ENCODE measurements around the gene ADAM21.
"Not testable (repeated sequence)": the region's sequence is repeated elsewhere in the genome, so short reads cannot be mapped to it uniquely, and the experiment has no call there.

ADAM21 gene

DNA sequence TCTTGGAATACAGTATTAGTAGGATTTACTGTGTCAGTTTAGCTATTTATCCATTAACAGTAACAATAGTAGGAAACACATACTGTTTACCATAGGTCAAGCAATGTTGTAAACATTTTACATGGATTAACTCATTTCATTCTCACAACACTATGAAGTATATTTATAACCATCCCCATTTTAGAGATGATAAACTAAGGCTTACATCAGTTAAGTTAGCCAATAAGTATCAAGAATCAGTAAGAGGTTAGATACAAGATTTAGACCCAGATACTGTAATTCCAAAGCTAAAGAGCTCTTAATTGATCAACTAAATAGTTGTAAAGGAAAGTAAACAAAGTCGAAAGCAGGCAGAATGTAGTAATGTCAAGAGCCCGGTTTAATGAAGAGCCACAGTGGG, 36.2 kb upstream of the ADAM21 start:
- Histone ChIP-seq H2AFZ (ENCODE audit: low read length) (no peak overlapping the region), H3K36me3 (ENCODE audit: insufficient read depth, low read length) (no peaks in the 10 kb centered on the region), H3K4me2 (ENCODE audit: low read depth, low read length, poor library complexity, severe bottlenecking) (peak overlapping the region; percentile 87), H3K27me3 (ENCODE audit: insufficient read depth, low read length, poor library complexity, severe bottlenecking) (no peaks in the 10 kb centered on the region), H3K9me2 (replicated peaks; ENCODE audit: low read depth, low read length) (no peaks in the 10 kb centered on the region), H3K9me3 (ENCODE audit: insufficient read depth, low read depth, low read length) (no peaks in the 10 kb centered on the region), H3K9ac (ENCODE audit: low read depth, low read length, poor library complexity, severe bottlenecking) (peak overlapping the region; percentile 63), H3F3A (ENCODE audit: low read depth) (no peaks in the 10 kb centered on the region), H4K20me1 (ENCODE audit: insufficient read depth, low read length, poor library complexity, severe bottlenecking) (no peaks in the 10 kb centered on the region), H3K79me2 (ENCODE audit: insufficient read depth, low read length) (peaks cover 33% of the 10 kb centered on the region), H3K4me3 (ENCODE audit: low read length, poor library complexity, severe bottlenecking) (peak overlapping the region; percentile 77), H3K4me1 (ENCODE audit: insufficient read depth, low read length, poor library complexity, severe bottlenecking) (peaks cover 37% of the 10 kb centered on the region)
- TF ChIP-seq EZH2phosphoT487 (IDR thresholded peaks at IDR 0.05; ENCODE audit: borderline replicate concordance) = no peak
- TF ChIP-seq, protein P1, sequence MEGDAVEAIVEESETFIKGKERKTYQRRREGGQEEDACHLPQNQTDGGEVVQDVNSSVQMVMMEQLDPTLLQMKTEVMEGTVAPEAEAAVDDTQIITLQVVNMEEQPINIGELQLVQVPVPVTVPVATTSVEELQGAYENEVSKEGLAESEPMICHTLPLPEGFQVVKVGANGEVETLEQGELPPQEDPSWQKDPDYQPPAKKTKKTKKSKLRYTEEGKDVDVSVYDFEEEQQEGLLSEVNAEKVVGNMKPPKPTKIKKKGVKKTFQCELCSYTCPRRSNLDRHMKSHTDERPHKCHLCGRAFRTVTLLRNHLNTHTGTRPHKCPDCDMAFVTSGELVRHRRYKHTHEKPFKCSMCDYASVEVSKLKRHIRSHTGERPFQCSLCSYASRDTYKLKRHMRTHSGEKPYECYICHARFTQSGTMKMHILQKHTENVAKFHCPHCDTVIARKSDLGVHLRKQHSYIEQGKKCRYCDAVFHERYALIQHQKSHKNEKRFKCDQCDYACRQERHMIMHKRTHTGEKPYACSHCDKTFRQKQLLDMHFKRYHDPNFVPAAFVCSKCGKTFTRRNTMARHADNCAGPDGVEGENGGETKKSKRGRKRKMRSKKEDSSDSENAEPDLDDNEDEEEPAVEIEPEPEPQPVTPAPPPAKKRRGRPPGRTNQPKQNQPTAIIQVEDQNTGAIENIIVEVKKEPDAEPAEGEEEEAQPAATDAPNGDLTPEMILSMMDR (conservative IDR thresholded peaks at IDR 0.05; ENCODE audit: low read length) = no peak

DNA sequence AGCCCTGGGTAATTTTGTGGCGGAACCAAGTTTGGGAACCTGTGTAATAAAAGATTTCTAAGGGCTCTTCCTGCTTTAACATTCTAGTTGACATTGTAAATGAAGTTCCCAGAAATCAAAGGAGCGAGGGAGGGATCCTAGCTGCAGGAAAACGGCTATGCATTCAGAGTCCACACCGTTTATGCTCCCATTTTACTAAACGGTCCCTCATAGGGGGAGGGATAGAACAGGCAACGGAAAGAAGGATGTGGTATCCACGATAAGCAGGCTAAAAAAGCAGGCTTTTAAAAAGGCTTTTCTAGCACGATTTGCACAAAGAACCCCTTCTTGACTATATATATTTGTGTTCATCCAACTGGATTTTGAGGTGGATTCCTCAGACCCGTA, 35.6 kb upstream of the ADAM21 start:
- no peaks in the 10 kb centered on the region for H3K27me3 ChIP-seq (ENCODE audit: insufficient read depth, low read length, poor library complexity, severe bottlenecking)
- peaks cover 29% of the 10 kb centered on the region for H3K79me2 ChIP-seq (ENCODE audit: insufficient read depth, low read length)
- peak overlapping the region; percentile 88 for H2AFZ ChIP-seq (ENCODE audit: low read length)
- no peaks in the 10 kb centered on the region for H4K20me1 ChIP-seq (ENCODE audit: insufficient read depth, low read length, poor library complexity, severe bottlenecking)
- peaks cover 37% of the 10 kb centered on the region for H3K4me1 ChIP-seq (ENCODE audit: insufficient read depth, low read length, poor library complexity, severe bottlenecking)
- peak overlapping the region; percentile 63 for H3K9ac ChIP-seq (ENCODE audit: low read depth, low read length, poor library complexity, severe bottlenecking)
- H3K9me3 ChIP-seq (ENCODE audit: insufficient read depth, low read depth, low read length) = no peaks in the 10 kb centered on the region
- TF ChIP-seq, protein P1 (conservative IDR thresholded peaks at IDR 0.05; ENCODE audit: low read length) = no peak
- no peak for TF ChIP-seq EZH2phosphoT487 (IDR thresholded peaks at IDR 0.05; ENCODE audit: borderline replicate concordance)
- H3F3A ChIP-seq (ENCODE audit: low read depth) = no peaks in the 10 kb centered on the region
- no peaks in the 10 kb centered on the region for H3K9me2 ChIP-seq (replicated peaks; ENCODE audit: low read depth, low read length)
- H3K4me2 ChIP-seq (ENCODE audit: low read depth, low read length, poor library complexity, severe bottlenecking) = peak overlapping the region; percentile 87
- H3K4me3 ChIP-seq (ENCODE audit: low read length, poor library complexity, severe bottlenecking) = peak overlapping the region; percentile 77
- no peaks in the 10 kb centered on the region for H3K36me3 ChIP-seq (ENCODE audit: insufficient read depth, low read length)

DNA sequence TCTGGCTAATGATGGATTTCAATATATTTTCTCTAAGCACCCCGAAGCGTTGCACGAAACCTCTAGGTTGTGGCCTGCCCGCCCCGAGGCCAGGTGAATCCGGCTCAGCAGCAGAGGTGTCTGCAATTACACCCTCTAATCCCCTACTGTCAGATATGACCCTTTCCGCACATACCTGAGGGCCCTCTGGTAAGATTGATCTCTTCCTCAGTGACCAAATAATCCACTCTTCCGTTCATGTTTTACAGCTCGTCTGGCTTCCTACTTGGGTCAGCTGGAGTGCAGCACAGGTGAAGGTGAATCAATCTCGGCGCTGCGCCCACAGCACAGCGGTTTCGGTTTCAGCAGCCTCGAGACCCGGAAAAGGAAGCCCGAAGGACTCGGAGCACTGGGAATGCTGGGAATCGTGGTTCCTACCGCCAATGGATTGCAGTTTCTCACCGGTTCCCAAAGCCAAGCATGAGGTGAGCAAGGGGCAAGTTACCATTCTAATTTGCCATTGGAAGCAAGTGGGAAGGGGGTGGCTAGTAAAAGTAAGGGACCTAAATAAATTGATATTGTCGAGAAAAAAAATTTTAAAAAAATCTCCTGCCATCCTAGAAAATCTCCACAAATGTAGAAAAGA, 35.1 kb upstream of the ADAM21 start, which contains the start of gene SYNJ2BP:
TSS of gene SYNJ2BP (minus strand) at position 366 of the 625 bp plus-strand sequence. CDS start at position 239, 127 bp downstream.
- H3K79me2 ChIP-seq (ENCODE audit: insufficient read depth, low read length) = peaks cover 24% of the 10 kb centered on the region
- H2AFZ ChIP-seq (ENCODE audit: low read length) = peak within 1 kb of the TSS; percentile 88
- H4K20me1 ChIP-seq (ENCODE audit: insufficient read depth, low read length, poor library complexity, severe bottlenecking) = no peaks in the 10 kb centered on the region
- no peaks in the 10 kb centered on the region for H3K9me2 ChIP-seq (replicated peaks; ENCODE audit: low read depth, low read length)
- H3K4me3 ChIP-seq (ENCODE audit: low read length, poor library complexity, severe bottlenecking) = peak within 1 kb of the TSS; percentile 77
- no peaks in the 10 kb centered on the region for H3F3A ChIP-seq (ENCODE audit: low read depth)
- H3K36me3 ChIP-seq (ENCODE audit: insufficient read depth, low read length) = no peaks in the 10 kb centered on the region
- no peaks in the 10 kb centered on the region for H3K27me3 ChIP-seq (ENCODE audit: insufficient read depth, low read length, poor library complexity, severe bottlenecking)
- H3K9ac ChIP-seq (ENCODE audit: low read depth, low read length, poor library complexity, severe bottlenecking) = peak within 1 kb of the TSS; percentile 63
- H3K4me1 ChIP-seq (ENCODE audit: insufficient read depth, low read length, poor library complexity, severe bottlenecking) = peaks cover 37% of the 10 kb centered on the region
- peak within 1 kb of the TSS; percentile 87 for H3K4me2 ChIP-seq (ENCODE audit: low read depth, low read length, poor library complexity, severe bottlenecking)
- no peaks in the 10 kb centered on the region for H3K9me3 ChIP-seq (ENCODE audit: insufficient read depth, low read depth, low read length)
- no peak for TF ChIP-seq EZH2phosphoT487 (IDR thresholded peaks at IDR 0.05; ENCODE audit: borderline replicate concordance)
- TF ChIP-seq, protein P1 (conservative IDR thresholded peaks at IDR 0.05; ENCODE audit: low read length) = no peak

DNA sequence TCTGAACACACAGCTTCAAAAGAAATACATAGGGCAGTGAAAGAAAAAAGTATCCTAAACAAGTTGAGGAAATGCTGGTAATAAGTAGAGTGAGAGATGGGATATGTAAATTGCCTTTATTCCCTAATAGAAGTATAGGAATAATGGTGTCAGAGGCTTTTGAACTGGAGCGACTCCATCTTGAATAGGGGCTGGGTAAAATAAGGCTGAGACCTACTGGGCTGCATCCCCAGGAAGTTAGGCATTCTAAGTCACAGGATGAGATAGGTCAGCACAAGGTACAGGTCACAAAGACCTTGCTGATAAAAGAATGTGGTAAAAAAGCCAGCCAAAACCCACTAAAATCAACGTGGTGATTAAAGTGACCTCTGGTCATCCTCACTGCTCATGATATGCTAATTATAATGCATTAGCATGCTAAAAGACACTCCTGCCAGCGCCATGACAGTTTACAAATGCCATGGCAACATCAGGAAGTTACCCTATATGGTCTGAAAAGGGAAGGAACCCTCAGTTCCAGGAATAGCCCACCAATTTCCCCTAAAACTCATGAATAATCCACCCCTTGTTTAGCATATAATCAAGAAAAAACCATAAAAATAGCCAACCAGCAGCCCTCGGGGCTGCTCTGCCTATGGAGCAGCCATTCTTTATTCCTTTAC, 32.6 kb upstream of the ADAM21 start:
- H3K4me1 ChIP-seq (ENCODE audit: insufficient read depth, low read length, poor library complexity, severe bottlenecking) = peaks cover 19% of the 10 kb centered on the region
- not testable (repeated sequence) for H4K20me1 ChIP-seq (ENCODE audit: insufficient read depth, low read length, poor library complexity, severe bottlenecking); H3F3A ChIP-seq (ENCODE audit: low read depth); H2AFZ ChIP-seq (ENCODE audit: low read length); H3K4me3 ChIP-seq (ENCODE audit: low read length, poor library complexity, severe bottlenecking); H3K4me2 ChIP-seq (ENCODE audit: low read depth, low read length, poor library complexity, severe bottlenecking); H3K9me2 ChIP-seq (replicated peaks; ENCODE audit: low read depth, low read length); H3K36me3 ChIP-seq (ENCODE audit: insufficient read depth, low read length); H3K9ac ChIP-seq (ENCODE audit: low read depth, low read length, poor library complexity, severe bottlenecking); H3K27me3 ChIP-seq (ENCODE audit: insufficient read depth, low read length, poor library complexity, severe bottlenecking); H3K9me3 ChIP-seq (ENCODE audit: insufficient read depth, low read depth, low read length)
- peaks cover 19% of the 10 kb centered on the region; the same call in 1 of the 2 replicates for H3K79me2 ChIP-seq (ENCODE audit: insufficient read depth, low read length)
